PC-3 (cell line): Measurements from ENCODE around the gene MAGEA3. TPM values are rescaled to one million over a fixed set of nuclear protein-coding genes. Genes with fewer than 3 reads are reported as not detected.
"Not testable (repeated sequence)": the region's sequence is repeated elsewhere in the genome, so short reads cannot be mapped to it uniquely, and the experiment has no call there.

Experiments used
- ATAC-seq: fragments of 200-7000 bp; cut with Tn5 transposase; 2 replicates; pipeline ENCODE4 v1.9.1; 2020; ENCODE audit warnings: mild to moderate bottlenecking, moderate library complexity
- Bru-seq: library from RNA; stranded (reverse); fragments of 400-500 nt; gene quantifications from one replicate; lab custom pipeline; 2021; lab: Mats Ljungman, UMichigan
- BruChase-seq, 2 experiments: library from RNA; stranded (reverse); fragments of 400-500 nt; gene quantifications; one replicate each; lab custom pipeline; 2021; lab: Mats Ljungman, UMichigan
- BruUV-seq: library from RNA; stranded (reverse); fragments of 400-500 nt; replicated peaks from 2 replicates; lab custom pipeline; 2021; lab: Mats Ljungman, UMichigan
- CTCF ChIA-PET: fragments of 300-600 bp; sonication (Branson Sonifier 250); formaldehyde crosslinking; loops from one replicate; lab custom pipeline; 2022; ENCODE audit warnings: antibody characterized with exemption; lab: Charles Lee
- POLR2A ChIA-PET: fragments of 300-600 bp; sonication (Branson Sonifier 250); formaldehyde crosslinking; loops from one replicate; lab custom pipeline; 2022; ENCODE audit warnings: antibody characterized with exemption; ENCODE audit not compliant: unreplicated experiment; lab: Charles Lee
- DNase-seq: peaks from one replicate; pipeline ENCODE4 v3.0.0-alpha.2; 2015
- H2AFZ ChIP-seq: fragments of 300-600 bp; sonication (generic); 2 replicates; pipeline ENCODE4 v1.6.0; 2016; ENCODE audit warnings: antibody characterized with exemption, low read length
- H3F3A ChIP-seq: fragments of 300-600 bp; sonication (generic); one replicate; pipeline ENCODE4 v1.6.0; 2017; ENCODE audit warnings: antibody characterized with exemption, low read length, control low read depth, mild to moderate bottlenecking; ENCODE audit not compliant: unreplicated experiment
- H3K27ac ChIP-seq: fragments of 300-600 bp; sonication (generic); 2 replicates; pipeline ENCODE4 v1.5.1; 2016; ENCODE audit warnings: mild to moderate bottlenecking, low read length
- H3K27me3 ChIP-seq: fragments of 300-600 bp; sonication (generic); 2 replicates; pipeline ENCODE4 v1.6.1; 2016; ENCODE audit warnings: low read length, mixed read lengths
- H3K36me3 ChIP-seq: fragments of 300-600 bp; sonication (generic); 2 replicates; pipeline ENCODE4 v1.6.1; 2016; ENCODE audit warnings: low read depth, mixed run types, low read length, mixed read lengths
- H3K4me1 ChIP-seq: fragments of 300-600 bp; sonication (generic); 2 replicates; pipeline ENCODE4 v1.5.1; 2016; ENCODE audit warnings: low read length; ENCODE audit not compliant: insufficient read depth
- H3K4me2 ChIP-seq: fragments of 300-600 bp; sonication (generic); 2 replicates; pipeline ENCODE4 v1.6.0; 2016; ENCODE audit warnings: low read length
- H3K4me3 ChIP-seq: fragments of 300-600 bp; sonication (generic); 2 replicates; pipeline ENCODE4 v1.5.1; 2016; ENCODE audit warnings: mild to moderate bottlenecking, low read length, mixed read lengths
- H3K79me2 ChIP-seq: fragments of 300-600 bp; sonication (generic); 2 replicates; pipeline ENCODE4 v1.6.1; 2017; ENCODE audit warnings: low read length, mixed read lengths
- H3K9ac ChIP-seq: fragments of 300-600 bp; sonication (generic); 2 replicates; pipeline ENCODE4 v1.6.0; 2016; ENCODE audit warnings: mild to moderate bottlenecking, low read length
- H3K9me2 ChIP-seq: fragments of 300-600 bp; sonication (generic); replicated peaks from 2 replicates; pipeline ENCODE4 v1.6.1; 2016; ENCODE audit warnings: mixed run types, low read length, mixed read lengths
- H3K9me3 ChIP-seq: fragments of 300-600 bp; sonication (generic); 2 replicates; pipeline ENCODE4 v1.6.1; 2016; ENCODE audit warnings: low read length, mixed read lengths
- H4K20me1 ChIP-seq: fragments of 300-600 bp; sonication (generic); 2 replicates; pipeline ENCODE4 v1.6.1; 2016; ENCODE audit warnings: low read length, mixed read lengths
- EZH2 ChIP-seq: fragments of 300-600 bp; sonication (generic); IDR thresholded peaks from one replicate; pipeline ENCODE4 v1.6.1; 2017; ENCODE audit warnings: antibody characterized with exemption, mild to moderate bottlenecking, low read length; ENCODE audit not compliant: unreplicated experiment
- EZH2phosphoT487 ChIP-seq: fragments of 300-600 bp; sonication (generic); IDR thresholded peaks from 2 replicates; pipeline ENCODE4 v1.6.1; 2018; ENCODE audit warnings: mild to moderate bottlenecking, antibody characterized with exemption, low read length, borderline replicate concordance
- intact Hi-C: fragments of 100-400 bp; cut with micrococcal nuclease; formaldehyde crosslinking; loops from 2 replicates; pipeline ENCODE4 v1.9.0; 2023
- long read RNA-seq: library from polyadenylated mRNA; unstranded; transcript quantifications from one replicate; pipeline ENCODE4 v2.0.0, GENCODE V29; 2021; ENCODE audit not compliant: unreplicated experiment
- total RNA-seq: library from RNA; depleted of rRNA; stranded (reverse); fragments of >200 nt; gene quantifications from 2 replicates; pipeline ENCODE4 v1.2.3, GENCODE V29; 2014; rRNA removed
- TF ChIP-seq, protein P1 (sequence below): fragments of 300-600 bp; sonication (generic); conservative IDR thresholded peaks from 2 replicates; pipeline ENCODE4 v1.5.1; 2017; ENCODE audit warnings: antibody characterized with exemption, low read depth, mild to moderate bottlenecking, low read length

Gene MAGEA3, protein sequence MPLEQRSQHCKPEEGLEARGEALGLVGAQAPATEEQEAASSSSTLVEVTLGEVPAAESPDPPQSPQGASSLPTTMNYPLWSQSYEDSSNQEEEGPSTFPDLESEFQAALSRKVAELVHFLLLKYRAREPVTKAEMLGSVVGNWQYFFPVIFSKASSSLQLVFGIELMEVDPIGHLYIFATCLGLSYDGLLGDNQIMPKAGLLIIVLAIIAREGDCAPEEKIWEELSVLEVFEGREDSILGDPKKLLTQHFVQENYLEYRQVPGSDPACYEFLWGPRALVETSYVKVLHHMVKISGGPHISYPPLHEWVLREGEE
- total RNA-seq (2.5 and 3.0 TPM in 2 replicates), Bru-seq, nascent RNA (percentile 23 among the genes with signal in this experiment), BruChase-seq, experiment 1, labeled RNA remaining after a 6-hour chase (percentile 33 among the genes with signal in this experiment), BruChase-seq, experiment 2, labeled RNA remaining after a 2-hour chase (percentile 17 among the genes with signal in this experiment)
- long read RNA-seq: 0 reads

DNA sequence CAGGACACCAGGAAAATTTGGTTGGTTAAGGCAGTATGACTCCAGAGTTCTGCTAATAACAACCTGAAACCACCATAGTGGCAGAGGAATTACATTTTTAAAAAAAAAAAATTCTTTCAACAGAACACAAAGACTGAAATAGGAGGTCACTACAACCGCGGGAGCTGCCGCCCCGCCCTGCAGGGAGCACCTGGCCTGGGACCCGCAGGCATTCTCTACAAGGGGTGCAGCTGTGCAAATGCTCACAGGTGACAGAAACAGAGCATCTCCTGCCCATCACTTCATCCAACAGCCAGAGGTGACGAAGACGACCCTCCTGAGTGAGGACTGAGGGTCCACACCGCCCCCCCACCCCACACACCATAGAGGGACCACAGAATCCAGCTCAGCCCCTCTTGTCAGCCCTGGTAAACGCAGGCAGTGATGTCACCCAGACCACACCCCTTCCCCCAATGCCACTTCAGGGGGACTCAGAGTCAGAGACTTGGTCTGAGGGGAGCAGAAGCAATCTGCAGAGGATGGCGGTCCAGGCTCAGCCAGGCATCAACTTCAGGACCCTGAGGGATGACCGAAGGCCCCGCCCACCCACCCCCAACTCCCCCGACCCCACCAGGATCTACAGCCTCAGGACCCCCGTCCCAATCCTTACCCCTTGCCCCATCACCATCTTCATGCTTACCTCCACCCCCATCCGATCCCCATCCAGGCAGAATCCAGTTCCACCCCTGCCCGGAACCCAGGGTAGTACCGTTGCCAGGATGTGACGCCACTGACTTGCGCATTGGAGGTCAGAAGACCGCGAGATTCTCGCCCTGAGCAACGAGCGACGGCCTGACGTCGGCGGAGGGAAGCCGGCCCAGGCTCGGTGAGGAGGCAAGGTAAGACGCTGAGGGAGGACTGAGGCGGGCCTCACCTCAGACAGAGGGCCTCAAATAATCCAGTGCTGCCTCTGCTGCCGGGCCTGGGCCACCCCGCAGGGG lies at the start of gene MAGEA3:
TSS of gene MAGEA3 (plus strand) at position 843 of the 980 bp plus-strand sequence. CDS start 2,039 bp downstream, outside the sequence.
- ATAC-seq, H2AFZ ChIP-seq, H3F3A ChIP-seq, H4K20me1 ChIP-seq, BruUV-seq, H3K36me3 ChIP-seq, H3K9ac ChIP-seq, H3K4me3 ChIP-seq, H3K79me2 ChIP-seq, DNase-seq, H3K4me1 ChIP-seq, H3K4me2 ChIP-seq, H3K27me3 ChIP-seq, H3K27ac ChIP-seq, intact Hi-C loops, POLR2A ChIA-PET, CTCF ChIA-PET, H3K9me2 ChIP-seq, H3K9me3 ChIP-seq: not testable (repeated sequence)

DNA sequence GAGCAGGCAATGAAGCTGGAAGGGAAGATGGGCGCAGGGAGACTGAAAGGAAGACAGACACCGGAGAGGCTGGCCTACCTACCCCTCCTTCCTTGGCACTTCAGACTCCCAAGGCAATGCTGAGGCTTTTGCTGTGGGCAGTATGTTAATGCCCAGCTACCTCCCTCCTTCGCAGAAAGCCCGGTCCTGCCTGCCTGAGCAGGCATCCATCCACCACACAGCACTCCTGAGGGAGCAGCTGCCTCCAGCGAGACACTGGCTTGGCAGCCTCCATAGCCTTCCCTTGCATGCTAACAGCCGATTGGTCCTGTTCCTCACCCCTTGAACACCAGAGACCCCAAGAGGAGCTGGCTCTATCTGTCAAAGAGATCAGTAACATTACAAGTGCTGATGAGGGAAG lies 46.5 kb upstream of the MAGEA3 start:
- H2AFZ ChIP-seq: no peak overlapping the region
- ATAC-seq: no peak
- no peak overlapping the region for H3K4me3 ChIP-seq
- H3K9ac ChIP-seq: no peak overlapping the region
- TF ChIP-seq EZH2 (no peak), EZH2phosphoT487 (no peak)
- TF ChIP-seq, protein P1, sequence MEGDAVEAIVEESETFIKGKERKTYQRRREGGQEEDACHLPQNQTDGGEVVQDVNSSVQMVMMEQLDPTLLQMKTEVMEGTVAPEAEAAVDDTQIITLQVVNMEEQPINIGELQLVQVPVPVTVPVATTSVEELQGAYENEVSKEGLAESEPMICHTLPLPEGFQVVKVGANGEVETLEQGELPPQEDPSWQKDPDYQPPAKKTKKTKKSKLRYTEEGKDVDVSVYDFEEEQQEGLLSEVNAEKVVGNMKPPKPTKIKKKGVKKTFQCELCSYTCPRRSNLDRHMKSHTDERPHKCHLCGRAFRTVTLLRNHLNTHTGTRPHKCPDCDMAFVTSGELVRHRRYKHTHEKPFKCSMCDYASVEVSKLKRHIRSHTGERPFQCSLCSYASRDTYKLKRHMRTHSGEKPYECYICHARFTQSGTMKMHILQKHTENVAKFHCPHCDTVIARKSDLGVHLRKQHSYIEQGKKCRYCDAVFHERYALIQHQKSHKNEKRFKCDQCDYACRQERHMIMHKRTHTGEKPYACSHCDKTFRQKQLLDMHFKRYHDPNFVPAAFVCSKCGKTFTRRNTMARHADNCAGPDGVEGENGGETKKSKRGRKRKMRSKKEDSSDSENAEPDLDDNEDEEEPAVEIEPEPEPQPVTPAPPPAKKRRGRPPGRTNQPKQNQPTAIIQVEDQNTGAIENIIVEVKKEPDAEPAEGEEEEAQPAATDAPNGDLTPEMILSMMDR: no peak
- H3K36me3 ChIP-seq: no peaks in the 10 kb centered on the region
- CTCF ChIA-PET: no interaction called here
- POLR2A ChIA-PET: no interaction called here
- peaks cover 24% of the 10 kb centered on the region for H3K27me3 ChIP-seq
- DNase-seq: no peak
- H3F3A ChIP-seq: no peaks in the 10 kb centered on the region
- no peaks in the 10 kb centered on the region for H3K4me1 ChIP-seq
- H3K27ac ChIP-seq: no peak overlapping the region
- no TSS peak for BruUV-seq
- no peaks in the 10 kb centered on the region for H3K9me3 ChIP-seq
- no peaks in the 10 kb centered on the region for H4K20me1 ChIP-seq
- H3K79me2 ChIP-seq: no peaks in the 10 kb centered on the region
- H3K4me2 ChIP-seq: no peak overlapping the region
- H3K9me2 ChIP-seq: no peaks in the 10 kb centered on the region
- intact Hi-C loops: no loop called here

DNA sequence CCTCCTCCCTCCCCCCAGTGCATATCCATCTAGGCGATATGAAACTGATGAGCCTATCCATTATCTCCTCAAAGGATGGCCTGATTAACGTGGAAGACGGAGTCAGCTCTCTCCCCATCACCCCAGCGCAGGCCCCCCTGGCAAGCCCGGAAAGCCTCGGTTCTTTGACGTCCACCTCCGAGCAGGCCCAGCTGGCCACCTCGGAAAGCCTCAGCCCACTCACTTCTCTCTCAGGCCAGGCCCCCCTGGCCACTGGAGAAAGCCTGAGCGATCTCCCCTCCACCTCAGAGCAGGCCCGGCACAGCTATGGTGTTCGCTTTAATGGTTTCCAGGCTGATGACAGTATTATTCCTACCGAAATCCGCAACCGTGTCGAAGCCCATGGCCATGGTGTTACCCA lies 46.1 kb upstream of the MAGEA3 start:
- intact Hi-C loops: no loop called here

More for the DNA sequence above, 46.1 kb upstream of the MAGEA3 start:
- Histone ChIP-seq H3K9me2 (no peaks in the 10 kb centered on the region), H3F3A (no peaks in the 10 kb centered on the region), H3K27me3 (peaks cover 20% of the 10 kb centered on the region), H3K79me2 (no peaks in the 10 kb centered on the region), H3K36me3 (no peaks in the 10 kb centered on the region), H3K4me1 (no peaks in the 10 kb centered on the region), H2AFZ (no peak overlapping the region), H3K9ac (no peak overlapping the region), H4K20me1 (no peaks in the 10 kb centered on the region), H3K4me2 (no peak overlapping the region), H3K4me3 (no peak overlapping the region), H3K27ac (no peak overlapping the region), H3K9me3 (no peaks in the 10 kb centered on the region)
- TF ChIP-seq, protein P1: no peak
- no peak for TF ChIP-seq EZH2phosphoT487
- no peak for TF ChIP-seq EZH2
- ATAC-seq: no peak
- DNase-seq: no peak
- no TSS peak for BruUV-seq
- CTCF ChIA-PET: no interaction called here
- POLR2A ChIA-PET: no interaction called here
